ENCODE data around the gene APOBEC2.
"Not testable (repeated sequence)": the region's sequence is repeated elsewhere in the genome, so short reads cannot be mapped to it uniquely, and the experiment has no call there.

Gene APOBEC2

GRCh38 chr6:41013466-41014153 is 39.4 kb upstream of the APOBEC2 start:
- H3K36me3 ChIP-seq (ENCODE audit: control insufficient read depth, insufficient read depth, low read length) = no peaks in the 10 kb centered on the region
- no peak for DNase-seq (ENCODE audit: extremely low read depth, insufficient read length)
- TF ChIP-seq CTCF (IDR thresholded peaks at IDR 0.05; ENCODE audit: insufficient read depth, low read length, poor library complexity, severe bottlenecking) = no peak
- no peak overlapping the region for H3K4me3 ChIP-seq (replicated peaks; ENCODE audit: low read depth, low read length)
- H3K27me3 ChIP-seq (replicated peaks; ENCODE audit: control insufficient read depth, insufficient read depth, low read length) = peaks cover 3% of the 10 kb centered on the region

- Histone ChIP-seq H3K4me3 (replicated peaks; ENCODE audit: low read depth, low read length) (no peak overlapping the region), H3K36me3 (ENCODE audit: control insufficient read depth, insufficient read depth, low read length) (no peaks in the 10 kb centered on the region), H3K27me3 (replicated peaks; ENCODE audit: control insufficient read depth, insufficient read depth, low read length) (peaks cover 3% of the 10 kb centered on the region)
- no peak for DNase-seq (ENCODE audit: extremely low read depth, insufficient read length)
- TF ChIP-seq CTCF (IDR thresholded peaks at IDR 0.05; ENCODE audit: insufficient read depth, low read length, poor library complexity, severe bottlenecking) = no peak
Measured at GRCh38 chr6:41014780-41015179, 38.2 kb upstream of the APOBEC2 start.

- not testable (repeated sequence) for H3K27me3 ChIP-seq (replicated peaks; ENCODE audit: control insufficient read depth, insufficient read depth, low read length); H3K4me3 ChIP-seq (replicated peaks; ENCODE audit: low read depth, low read length); H3K36me3 ChIP-seq (ENCODE audit: control insufficient read depth, insufficient read depth, low read length); DNase-seq (ENCODE audit: extremely low read depth, insufficient read length)
Measured at GRCh38 chr6:41015860-41016259, 37.1 kb upstream of the APOBEC2 start.

GRCh38 chr6:41017663-41018062 is 35.3 kb upstream of the APOBEC2 start:
- Histone ChIP-seq H3K36me3 (ENCODE audit: control insufficient read depth, insufficient read depth, low read length) (no peaks in the 10 kb centered on the region), H3K4me3 (replicated peaks; ENCODE audit: low read depth, low read length) (no peak overlapping the region), H3K27me3 (replicated peaks; ENCODE audit: control insufficient read depth, insufficient read depth, low read length) (no peaks in the 10 kb centered on the region; the same call in 1 of the 2 replicates)
- DNase-seq (ENCODE audit: extremely low read depth, insufficient read length) = no peak
- TF ChIP-seq CTCF (IDR thresholded peaks at IDR 0.05; ENCODE audit: insufficient read depth, low read length, poor library complexity, severe bottlenecking) = no peak

DNA sequence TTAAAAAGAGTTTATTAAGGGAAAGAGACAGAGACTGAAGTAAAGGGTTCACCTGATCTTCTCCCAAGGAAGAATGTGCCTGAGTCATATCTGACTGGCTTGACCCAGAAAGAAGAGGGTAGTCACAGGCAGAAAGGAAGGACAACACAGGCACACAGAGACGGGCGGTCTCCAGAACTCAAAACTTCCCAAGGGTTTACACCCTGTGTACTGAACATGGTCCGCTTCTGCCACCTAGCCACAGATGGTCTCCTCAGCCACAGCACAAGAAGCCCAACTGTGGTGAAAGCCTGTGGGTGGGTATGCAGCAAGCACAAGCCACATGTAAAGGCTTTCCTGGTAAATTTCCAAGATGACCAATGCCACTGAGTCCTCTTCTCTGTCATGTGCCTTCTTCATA is 31.2 kb upstream of the APOBEC2 start:
- TF ChIP-seq CTCF (IDR thresholded peaks at IDR 0.05; ENCODE audit: insufficient read depth, low read length, poor library complexity, severe bottlenecking) = no peak
- Histone ChIP-seq H3K4me3 (replicated peaks; ENCODE audit: low read depth, low read length) (no peak overlapping the region), H3K27me3 (replicated peaks; ENCODE audit: control insufficient read depth, insufficient read depth, low read length) (no peaks in the 10 kb centered on the region; the same call in 1 of the 2 replicates), H3K36me3 (ENCODE audit: control insufficient read depth, insufficient read depth, low read length) (no peaks in the 10 kb centered on the region)
- no peak for DNase-seq (ENCODE audit: extremely low read depth, insufficient read length)

- TF ChIP-seq CTCF (IDR thresholded peaks at IDR 0.05; ENCODE audit: insufficient read depth, low read length, poor library complexity, severe bottlenecking) = no peak
- Histone ChIP-seq H3K36me3 (ENCODE audit: control insufficient read depth, insufficient read depth, low read length) (no peaks in the 10 kb centered on the region), H3K27me3 (replicated peaks; ENCODE audit: control insufficient read depth, insufficient read depth, low read length) (no peaks in the 10 kb centered on the region; the same call in 1 of the 2 replicates), H3K4me3 (replicated peaks; ENCODE audit: low read depth, low read length) (no peak overlapping the region)
- DNase-seq (ENCODE audit: extremely low read depth, insufficient read length) = no peak
Measured at GRCh38 chr6:41022294-41022693, 30.7 kb upstream of the APOBEC2 start.

Measured in GM06990 (cell line).